Hematopoietic multipotent progenitor cell treated with erythropoietin and hydrocortisone succinate and interleukin-3 and kit ligand, for 4 days (in vitro differentiated cells): ENCODE data around the gene IGF1.

Source experiments
- DNase-seq: peaks from one replicate; pipeline ENCODE4 v3.0.0-alpha.2; 2015

Gene IGF1

DNA sequence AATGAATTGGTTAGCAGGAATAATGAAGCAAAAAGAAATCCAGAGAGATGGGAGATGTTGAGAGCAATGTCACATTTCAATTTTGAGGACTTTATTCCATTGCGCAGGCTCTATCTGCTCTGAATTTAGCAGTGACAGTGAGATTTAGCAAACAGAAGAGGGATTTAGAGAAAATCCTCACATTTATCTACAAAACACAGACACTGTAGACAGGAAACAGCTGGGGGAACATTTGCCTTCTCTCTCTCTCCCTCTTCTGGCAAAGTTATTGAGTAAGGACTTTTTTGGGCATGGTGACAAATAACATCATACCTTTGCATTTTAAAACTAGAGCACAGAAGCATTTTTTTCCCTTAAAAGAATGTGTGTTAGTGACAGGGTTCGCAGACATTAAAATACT is at the start of gene IGF1:
Gene IGF1 (minus strand): TSS at position 158 of the 400 bp plus-strand sequence. CDS start 182 bp downstream, outside the sequence.
- DNase-seq, result peak; percentile 85

DNA sequence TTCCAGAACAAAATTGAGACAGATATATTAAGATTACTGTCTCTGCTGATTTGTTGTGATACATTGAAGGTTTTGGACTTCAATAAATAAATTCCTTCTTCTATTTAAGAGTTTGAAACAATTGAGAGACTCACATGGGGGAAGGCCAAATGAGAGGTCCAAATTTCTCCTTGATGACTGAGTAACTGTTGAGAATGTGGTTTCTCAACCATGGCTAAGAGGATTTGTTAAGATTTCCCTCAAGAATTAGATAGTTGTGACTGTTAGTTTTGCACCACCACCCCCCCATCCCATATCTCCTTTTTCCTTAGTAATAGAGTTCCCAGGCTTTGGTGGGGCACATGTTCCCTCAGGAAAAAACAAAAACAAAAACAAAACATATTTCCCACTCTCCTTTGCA is 47.7 kb upstream of the IGF1 start:
- no peak for DNase-seq

DNA sequence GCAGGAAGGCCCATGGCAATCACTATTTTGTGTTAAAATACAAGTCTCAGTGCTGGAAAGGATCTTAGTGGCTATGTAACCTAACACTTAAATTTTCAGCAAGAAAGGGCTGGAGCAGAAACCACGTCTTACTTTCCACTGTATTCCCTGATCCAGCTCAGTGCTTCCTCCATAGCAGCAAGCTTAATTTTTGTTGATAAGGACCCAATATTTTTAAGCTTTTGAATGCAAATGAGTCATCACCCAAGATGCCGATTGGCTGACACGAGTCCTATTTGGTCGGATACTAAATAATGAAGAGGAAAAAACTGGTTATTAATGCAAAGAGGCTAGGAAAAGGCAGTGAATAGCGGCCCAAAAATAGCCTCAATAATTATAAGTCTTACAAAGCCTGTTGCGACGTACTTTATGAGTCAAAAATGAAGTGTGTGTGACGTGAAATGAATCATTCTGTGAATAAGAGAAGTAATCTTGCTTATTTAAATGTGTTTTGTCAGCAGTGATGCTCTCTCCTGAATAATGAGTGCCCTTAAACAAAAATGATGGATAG is 46.9 kb upstream of the IGF1 start:
- DNase-seq, result no peak

DNA sequence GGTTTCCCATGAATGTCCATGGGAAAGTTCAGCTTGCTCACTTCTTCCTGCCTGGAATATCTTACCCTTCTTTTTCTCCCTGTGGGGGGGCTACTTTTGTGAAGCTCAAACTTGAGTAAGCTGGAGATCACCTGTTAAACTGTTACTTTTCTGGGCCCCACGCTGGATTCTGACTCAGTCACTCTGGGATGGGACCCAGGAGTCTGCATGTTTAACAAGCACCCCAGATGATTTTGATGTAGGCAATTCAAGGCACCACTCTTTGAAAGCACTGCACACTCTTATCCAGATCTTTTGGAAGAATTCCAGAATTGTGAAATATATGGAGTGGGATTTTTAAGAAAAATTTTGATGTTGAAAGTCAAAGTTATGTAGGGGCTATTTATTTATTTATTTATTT is 46.3 kb upstream of the IGF1 start:
- no peak for DNase-seq

DNA sequence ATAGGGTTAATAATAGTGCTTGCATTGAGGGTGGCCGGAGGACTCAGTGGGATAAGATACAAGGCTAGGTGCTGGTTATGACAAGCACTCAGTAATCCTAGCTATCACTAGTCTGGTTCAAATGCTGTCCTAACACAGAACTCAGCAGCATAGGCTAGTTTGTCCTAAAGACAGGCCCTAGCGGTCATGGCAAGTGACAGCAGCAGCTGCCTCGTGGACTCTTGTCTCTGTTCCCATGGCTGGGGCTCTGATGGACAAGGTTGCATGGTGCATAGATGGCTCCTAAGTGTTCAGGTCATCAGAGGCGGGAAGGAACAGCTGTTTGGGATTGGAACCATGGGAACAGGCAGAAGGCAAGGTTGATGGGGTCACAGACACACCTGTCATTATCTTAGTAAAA is 42.4 kb upstream of the IGF1 start:
- no peak for DNase-seq

DNA sequence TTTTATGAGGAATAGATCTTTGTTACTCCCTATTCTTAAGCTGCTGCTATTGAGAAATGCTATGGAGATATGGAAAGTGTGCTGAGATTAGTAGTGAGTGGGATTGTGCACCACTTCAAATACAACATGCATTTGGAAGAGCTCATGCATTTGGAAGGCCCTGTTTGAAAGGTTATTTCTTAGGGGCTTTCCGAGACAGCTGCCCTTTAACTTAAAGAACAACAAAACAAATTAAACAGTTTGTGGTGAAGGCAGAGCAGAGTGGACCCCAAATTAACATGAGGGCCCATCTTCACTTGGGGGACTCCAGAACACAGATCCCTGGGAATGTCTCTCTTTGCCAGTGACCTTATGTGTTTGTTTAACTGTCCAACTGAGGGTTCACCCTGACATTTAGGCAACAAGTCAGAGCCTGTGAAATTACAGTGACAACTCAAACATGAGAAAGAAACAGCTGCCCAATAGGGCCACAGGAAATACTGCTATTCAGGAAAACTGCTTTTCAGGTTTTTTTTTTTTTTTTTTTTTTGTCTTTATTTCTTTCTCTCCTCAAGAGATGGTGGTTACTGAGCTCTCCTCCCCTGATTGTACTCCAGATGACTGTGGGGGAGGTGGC is 41.4 kb upstream of the IGF1 start:
- DNase-seq, result no peak

DNA sequence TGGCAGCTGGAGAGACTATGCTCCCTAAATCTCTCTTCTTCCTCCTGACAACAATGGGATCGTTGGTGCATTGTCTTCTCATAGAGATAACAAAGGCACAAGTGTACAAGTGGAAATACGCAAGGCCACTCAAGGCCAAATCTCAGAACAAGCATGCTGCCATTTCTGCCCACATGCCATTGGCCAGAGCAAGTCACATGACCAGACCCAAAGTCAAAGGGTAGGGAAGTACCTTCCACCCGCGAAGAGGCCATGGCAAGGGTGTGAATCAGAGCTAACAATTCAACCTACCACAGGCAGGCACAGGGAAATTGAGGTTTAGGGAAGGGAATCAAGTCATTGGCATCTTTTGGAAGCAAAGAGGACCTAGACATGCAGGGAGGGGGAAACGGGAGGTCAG is 38.5 kb upstream of the IGF1 start:
- DNase-seq, result no peak

DNA sequence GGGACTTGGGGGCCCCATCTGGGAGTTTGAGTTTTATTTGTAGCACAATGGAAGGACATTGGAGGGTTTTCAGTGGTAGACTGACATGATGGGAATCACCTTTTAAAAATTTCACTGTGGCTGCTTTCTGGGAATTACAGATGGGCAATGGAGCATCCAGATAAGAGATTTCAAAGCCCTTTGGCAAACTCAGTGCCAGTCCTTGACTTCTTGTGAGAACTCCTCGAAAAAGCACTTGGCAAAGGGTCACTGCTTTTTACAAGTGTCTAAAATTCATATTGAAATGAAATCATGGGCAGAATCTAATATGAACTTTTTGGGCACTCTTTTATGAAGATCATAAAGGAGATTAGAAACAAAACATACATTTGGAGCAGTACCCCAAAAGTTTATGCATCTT is 34.3 kb upstream of the IGF1 start:
- no peak for DNase-seq

DNA sequence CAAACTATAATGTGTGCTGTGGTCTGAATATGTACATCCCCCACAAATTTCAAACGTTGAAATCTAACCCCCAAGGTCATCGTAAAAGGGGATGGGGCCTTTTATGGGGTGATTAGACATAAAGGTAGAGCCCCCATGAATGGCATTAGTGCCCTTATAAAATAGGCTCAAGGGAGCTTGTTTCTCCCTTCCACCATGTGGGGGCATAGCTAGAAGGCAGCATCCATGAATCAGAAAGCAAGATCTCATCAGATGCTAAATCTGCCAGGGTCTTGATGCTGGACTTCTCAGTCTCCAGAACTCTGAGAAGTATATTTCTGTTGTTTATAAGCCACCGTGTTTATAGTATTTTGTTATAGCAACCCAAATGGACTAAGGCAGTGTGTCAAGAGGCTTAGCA is 33.4 kb upstream of the IGF1 start:
- DNase-seq, result no peak

DNA sequence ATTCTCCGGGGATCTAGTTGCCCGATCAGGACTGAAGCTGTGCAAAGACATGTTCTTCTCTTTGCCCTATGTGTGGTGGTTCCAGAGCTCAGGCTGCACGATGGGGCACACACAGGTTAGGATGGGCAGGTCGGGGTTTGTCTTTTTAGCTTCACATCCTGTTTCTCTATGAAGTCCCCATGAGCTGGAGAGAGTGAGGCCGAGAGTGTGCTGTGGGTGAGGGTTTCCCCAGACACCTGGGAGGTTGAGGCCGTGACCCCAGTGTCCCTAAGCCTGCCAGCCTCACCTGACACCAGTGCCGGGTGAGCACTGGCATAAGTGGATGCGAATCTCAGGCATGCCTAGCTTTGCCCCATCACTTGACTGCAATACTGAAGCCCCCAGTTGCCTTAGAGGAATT is 32.9 kb upstream of the IGF1 start:
- no peak for DNase-seq

DNA sequence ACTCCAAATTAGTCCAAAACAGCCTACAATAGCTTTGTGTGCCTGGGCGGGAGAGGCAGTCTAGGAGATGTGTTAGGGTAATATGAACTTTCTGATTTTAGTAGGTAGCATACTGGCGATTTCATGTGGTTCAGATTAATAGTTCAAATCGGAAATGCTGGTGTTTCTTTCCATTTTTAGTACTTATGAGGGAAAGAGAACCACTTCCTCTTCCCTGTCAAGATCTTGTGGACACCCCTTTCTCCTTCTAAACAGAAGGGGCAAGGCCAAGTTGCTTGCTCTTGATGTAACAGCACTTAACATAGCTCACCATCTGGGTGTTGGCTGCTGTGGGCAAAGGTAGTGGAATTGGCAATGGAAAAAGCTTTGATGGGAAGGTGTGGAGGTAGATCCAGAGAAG is 32.2 kb upstream of the IGF1 start:
- DNase-seq, result peak; percentile 10

DNA sequence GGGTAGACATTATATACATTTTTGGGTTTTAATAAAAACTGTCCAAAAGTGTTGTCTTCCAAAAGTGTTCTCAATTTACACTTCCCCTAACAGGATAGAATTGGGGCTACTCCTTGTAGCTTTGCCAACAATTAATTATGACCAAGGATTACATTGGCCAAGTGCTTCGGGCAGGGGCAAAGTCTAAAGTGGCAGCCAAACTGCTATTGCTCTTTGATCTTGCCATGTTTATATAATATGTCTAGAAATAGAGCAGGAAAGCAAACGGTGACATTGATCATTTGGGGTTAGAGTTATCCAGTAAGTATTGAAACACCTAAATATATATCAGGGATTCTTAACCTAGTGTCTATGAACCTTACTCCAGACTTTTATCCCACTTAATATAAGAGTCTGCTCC is 31.2 kb upstream of the IGF1 start:
- no peak for DNase-seq

DNA sequence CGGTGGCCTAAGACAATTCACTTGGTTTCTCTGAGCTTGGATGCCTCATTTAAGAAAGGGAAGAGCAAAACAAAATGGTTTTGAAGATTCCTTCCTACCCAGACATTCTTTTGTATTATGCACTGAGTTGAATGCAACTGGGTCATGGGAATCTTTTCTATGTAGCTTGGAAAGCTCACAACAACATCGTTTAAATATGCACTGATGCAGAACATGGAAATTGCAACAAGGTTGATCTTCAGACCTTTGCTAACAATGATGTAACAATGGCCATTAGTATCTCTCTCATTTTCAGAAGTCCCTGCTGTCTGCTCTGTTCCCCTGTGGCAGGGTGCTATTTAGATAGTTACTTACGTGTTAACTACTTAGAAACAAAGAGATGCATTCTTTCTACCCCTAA is 30.1 kb upstream of the IGF1 start:
- no peak for DNase-seq

DNA sequence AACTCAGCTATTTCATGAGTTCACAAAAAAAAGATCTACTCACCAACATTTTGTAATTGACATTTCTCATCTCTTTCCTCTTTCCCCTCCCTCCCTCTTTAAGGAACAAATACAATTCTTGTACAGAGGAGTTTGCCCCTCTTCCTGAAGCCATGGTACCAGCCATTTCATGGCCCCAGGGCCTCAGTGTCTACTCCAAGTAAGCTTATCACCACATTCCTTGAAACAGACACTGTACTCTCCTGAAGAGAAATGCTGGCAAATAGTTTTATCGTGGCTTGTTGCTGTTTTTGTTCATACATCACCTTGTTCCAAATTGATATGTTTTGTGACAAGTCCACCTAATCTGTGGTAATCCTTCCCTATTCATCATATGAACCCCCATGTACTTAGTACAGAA is 29.7 kb upstream of the IGF1 start:
- no peak for DNase-seq

DNA sequence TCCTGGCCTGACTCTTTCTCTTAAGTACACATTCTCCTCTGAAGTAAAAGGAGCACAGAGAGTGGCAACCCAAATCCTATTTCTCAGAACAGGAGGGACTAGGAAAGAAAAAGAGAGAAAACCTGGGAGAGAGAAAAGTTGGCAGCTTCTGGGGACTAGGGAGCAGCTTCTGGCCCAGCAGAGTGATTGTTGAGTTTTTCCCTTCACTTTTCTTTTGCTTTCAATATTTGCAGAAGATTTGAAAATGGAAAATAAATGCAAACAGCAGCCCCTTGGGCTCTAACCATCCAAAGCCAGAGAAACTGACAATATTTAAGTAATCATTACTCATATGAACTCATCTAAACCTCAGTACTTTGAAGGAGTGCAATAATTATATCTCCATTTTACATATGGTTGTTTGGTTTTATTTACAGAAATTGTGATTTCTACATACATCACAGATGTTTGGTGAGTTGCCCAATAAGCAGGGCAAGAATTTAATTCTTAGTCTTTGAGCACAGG is 28.8 kb upstream of the IGF1 start:
- DNase-seq, result no peak

DNA sequence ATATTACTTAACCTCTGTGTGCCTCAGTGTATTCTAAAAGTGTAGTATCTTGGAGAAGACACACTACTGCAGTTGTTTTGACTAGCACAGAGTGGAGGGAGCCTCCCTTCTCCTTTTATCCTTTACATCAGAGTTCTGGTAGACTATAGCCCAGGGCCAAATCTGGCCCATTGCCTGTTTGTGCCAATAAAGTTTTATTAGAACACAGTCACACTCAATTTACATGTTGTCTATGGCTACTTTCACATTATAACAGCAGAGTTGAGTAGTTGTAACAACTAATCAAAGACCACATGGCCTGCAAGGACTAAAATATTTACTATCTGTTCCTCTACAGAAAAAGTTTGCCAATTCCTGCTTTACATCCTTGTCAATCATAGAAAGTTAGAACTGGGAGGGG is 27.7 kb upstream of the IGF1 start:
- DNase-seq, result no peak

DNA sequence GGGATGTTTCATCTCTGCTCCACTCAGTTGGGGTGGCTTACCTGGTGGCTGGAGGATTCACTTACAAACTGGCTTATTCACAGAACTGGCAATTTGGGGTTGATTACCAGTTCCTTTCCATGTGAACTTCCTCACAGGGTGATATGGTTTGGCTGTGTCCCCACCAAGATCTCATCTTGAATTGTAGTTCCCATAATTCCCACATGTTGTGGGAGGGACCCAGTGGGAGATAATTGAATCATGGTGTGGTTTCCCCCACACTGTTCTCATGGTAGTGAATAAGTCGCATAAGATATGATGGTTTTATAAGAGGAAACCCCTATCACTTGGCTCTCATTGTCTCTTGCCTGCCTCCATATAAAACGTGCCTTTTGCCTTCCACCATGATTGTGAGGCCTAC is 26.9 kb upstream of the IGF1 start:
- no peak for DNase-seq

DNA sequence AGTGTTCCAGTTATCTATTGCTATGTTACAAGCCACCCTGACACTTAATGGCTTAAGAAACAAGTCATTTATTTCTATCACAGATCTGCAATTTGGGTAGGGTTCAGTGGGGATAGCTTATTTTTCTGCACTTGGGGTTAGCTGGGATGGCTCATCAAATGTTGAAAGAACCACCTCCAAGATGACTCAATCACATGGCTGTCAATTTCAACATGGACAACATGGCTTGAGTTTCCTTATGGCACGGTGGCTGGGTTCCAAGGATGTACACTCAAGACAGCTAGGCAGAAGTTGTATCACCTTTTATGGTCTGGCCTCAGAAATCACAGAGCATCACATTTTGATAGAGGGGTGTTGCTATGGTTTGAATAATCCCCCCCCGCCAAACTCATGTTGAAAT is 24.5 kb upstream of the IGF1 start:
- no peak for DNase-seq

DNA sequence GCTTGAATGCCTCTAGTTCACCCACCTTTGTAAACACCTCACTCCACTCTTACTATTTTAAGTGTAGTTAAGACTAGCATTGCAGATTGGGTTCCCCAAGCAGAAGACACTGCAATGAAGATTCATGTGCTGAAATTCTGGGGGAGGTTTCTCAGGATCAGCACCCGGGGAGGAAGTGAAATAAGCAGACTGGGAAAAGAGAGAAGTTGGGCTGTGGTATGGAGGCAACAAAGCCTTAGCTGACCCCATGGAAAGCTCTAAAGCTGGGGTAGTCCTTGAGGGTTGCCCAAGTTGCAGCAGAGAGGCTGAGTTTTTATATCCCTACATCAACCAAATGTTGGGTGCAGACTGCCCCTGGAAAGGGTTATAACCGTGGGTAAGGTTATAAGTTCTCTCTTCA is 23.9 kb upstream of the IGF1 start:
- DNase-seq, result no peak

DNA sequence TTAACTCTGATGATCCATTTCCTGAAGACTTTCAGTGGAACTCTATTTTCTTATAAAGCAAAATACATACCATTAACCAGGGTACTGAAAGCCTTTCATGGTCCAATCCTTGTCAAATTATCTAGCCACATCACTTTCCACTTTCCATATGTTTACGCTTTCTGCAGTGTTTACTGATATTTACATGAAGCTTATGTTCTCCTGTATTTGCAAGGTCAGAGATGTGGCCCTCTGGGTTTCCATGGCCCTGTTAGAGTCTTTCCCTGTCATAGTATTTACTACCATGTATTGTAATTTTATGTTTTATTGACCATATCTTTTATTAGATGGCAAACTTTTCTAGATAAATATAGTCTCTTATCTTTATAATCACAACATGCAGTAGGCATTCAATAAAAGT is 23.5 kb upstream of the IGF1 start:
- no peak for DNase-seq

DNA sequence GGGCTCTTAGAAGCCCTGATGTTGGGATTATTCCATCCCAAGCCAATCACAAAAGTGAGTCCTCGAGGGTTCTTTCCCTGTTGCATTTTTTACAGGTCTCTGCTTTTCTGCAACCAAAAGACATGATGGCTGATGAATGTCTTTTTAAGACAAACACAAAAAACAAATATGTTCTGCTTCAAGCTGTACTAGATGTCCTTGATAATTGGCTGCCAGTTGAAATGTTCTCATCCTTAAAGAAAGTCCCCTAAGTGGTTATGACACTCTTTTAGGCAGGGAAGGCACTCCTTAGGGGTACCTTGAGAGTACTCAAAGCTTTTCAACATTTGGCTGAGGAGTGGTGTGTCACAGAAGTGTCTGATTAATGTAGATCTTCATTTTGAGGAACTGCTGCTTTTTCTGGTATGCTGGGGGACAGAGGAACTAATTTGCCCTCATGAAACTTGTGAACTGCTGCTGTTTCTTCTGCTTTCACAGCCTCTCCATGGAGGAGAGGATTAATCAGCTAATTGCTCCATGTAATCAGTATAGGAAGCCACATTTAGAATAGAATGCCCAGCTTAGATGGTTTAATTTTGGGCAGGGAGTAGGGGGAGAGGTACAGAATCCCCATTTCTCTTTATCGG is 22.8 kb upstream of the IGF1 start:
- peak; percentile 25 for DNase-seq

DNA sequence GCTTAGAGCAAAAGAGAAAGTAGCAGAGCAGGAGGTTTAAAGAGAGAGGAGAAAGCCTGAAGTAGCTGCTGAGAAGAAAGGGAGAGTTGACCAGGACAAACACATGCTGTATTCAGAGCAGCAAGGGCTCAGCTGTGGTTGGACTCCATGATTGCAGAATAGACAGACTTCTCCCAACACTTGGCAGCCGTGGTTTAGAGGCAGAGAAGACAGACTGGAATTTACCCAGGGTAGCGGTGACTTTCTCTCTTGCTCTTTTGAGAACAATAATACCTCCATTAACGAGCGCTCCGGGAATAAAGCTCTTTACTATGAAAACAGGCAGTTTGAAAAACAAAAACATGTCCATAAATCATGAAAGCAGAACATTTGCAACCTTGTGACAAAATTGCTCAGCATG is 21.4 kb upstream of the IGF1 start:
- no peak for DNase-seq

DNA sequence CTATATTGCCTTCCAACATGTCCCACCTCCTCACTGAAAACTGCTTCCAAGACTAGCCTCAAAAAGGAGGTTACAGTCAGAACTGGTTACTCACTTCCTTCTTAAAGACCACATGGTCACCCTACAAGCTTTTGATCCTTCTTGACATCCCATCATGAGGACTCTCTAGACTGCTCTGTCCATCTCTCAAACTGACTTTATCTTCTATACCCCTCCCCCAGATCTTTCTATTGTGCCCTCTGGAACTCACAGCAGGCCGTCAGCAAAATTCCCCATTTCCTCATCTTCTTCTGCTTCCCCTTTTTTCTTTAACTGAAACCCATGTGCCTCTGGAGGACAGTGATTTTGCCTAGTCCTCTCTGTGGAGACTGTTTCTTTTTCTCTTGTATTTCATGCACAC is 18.1 kb upstream of the IGF1 start:
- DNase-seq, result no peak

DNA sequence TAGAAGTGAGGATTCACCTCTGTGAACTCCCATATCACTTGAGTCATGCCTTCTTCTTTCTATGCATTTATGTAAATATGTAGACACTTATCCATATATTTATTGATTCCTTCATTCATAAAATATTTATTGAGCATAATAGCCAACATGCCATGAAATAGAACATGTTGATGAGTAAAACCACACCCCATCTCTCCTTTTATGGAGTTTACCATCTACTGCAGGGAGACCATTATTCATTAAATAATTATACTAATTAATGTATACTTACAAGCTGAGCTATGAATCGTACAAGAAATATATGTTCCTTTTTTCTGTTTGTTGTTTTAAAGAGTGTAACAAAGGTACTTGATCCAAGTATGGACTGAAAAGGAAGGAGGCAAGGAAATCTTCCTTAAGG is 17.4 kb upstream of the IGF1 start:
- DNase-seq, result no peak

DNA sequence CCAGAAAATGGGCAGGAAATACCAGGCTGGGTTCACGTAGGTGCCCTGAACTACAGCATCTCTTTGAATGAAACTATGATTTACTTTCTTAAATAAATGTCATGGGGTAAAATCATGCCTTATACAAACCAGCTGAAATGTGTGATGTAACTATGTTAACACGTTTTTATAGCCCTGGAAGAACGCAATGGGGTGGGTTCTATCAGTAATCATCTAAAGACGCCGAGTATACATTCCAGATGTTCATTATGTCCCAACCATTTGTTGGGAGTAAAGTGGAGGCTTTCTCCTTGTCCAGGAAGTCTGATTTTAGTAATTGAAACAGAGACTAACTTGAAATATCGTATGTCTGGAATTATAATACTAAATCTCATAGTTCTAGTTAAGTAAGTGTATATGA is 16.2 kb upstream of the IGF1 start:
- DNase-seq, result no peak
